PFSK-1 (cell line): ENCODE measurements around the gene NEBL.

Experiments used
- POLR2AphosphoS5 ChIP-seq: IDR thresholded peaks from 2 replicates; pipeline ENCODE4 v1.6.1; 2012; ENCODE audit warnings: low read depth, mild to moderate bottlenecking, control low read depth, low read length, moderate library complexity
- SIN3A ChIP-seq: IDR thresholded peaks from 2 replicates; pipeline ENCODE4 v1.6.1; 2012; ENCODE audit warnings: mild to moderate bottlenecking, low read length, moderate library complexity, borderline replicate concordance; ENCODE audit not compliant: insufficient read depth

- TF ChIP-seq POLR2AphosphoS5 (no peak), SIN3A (no peak)
These were observed 6.7 kb upstream of the NEBL start for GRCh38 chr10:20903635-20904390.
